GM12878 (cell line): Measurements from ENCODE around the gene CWC25. TPM values are rescaled to one million over a fixed set of nuclear protein-coding genes. Genes with fewer than 3 reads are reported as not detected.
A peak's percentile ranks its signal among the peaks of the same experiment; 100 is the strongest.

ENCODE experiments used
- CBX5 ChIP-seq: sonication (generic); IDR thresholded peaks from 2 replicates; pipeline ENCODE4 v1.6.1; 2016; ENCODE audit warnings: low read depth, moderate library complexity, mild to moderate bottlenecking, inconsistent platforms
- CREB1 ChIP-seq: IDR thresholded peaks from 2 replicates; pipeline ENCODE4 v1.6.1; 2012; ENCODE audit warnings: low read depth, mild to moderate bottlenecking, inconsistent platforms
- DPF2 ChIP-seq: fragments of 450-650 bp; IDR thresholded peaks from 2 replicates; pipeline ENCODE4 v1.6.1; 2017; ENCODE audit warnings: mild to moderate bottlenecking
- E2F4 ChIP-seq: IDR thresholded peaks from 2 replicates; pipeline ENCODE4 v1.6.1; 2012; ENCODE audit warnings: low read depth, low read length, improper control_type of control experiment
- ESRRA ChIP-seq: IDR thresholded peaks from 2 replicates; pipeline ENCODE4 v1.6.1; 2012; ENCODE audit warnings: mild to moderate bottlenecking, low read length, improper control_type of control experiment
- HDGF ChIP-seq: fragments of 450-650 bp; IDR thresholded peaks from 2 replicates; pipeline ENCODE4 v1.6.1; 2016; ENCODE audit warnings: antibody characterized with exemption
- JUNB ChIP-seq: IDR thresholded peaks from 2 replicates; pipeline ENCODE4 v1.6.1; 2016; ENCODE audit warnings: antibody characterized with exemption, mild to moderate bottlenecking
- JUND ChIP-seq: IDR thresholded peaks from 2 replicates; pipeline ENCODE4 v1.6.1; 2012; ENCODE audit warnings: low read depth, mild to moderate bottlenecking, low read length, improper control_type of control experiment, moderate library complexity
- KDM1A ChIP-seq: fragments of 200-600 bp; sonication (generic); IDR thresholded peaks from 2 replicates; pipeline ENCODE4 v1.6.1; 2016; ENCODE audit warnings: borderline replicate concordance
- NR2C1 ChIP-seq: fragments of 450-650 bp; IDR thresholded peaks from 2 replicates; pipeline ENCODE4 v1.6.1; 2017; ENCODE audit warnings: antibody characterized with exemption, mild to moderate bottlenecking, moderate library complexity
- NR2C2 ChIP-seq: IDR thresholded peaks from 2 replicates; pipeline ENCODE4 v1.6.1; 2011; ENCODE audit warnings: borderline replicate concordance, low read depth; ENCODE audit not compliant: control insufficient read depth, insufficient read length
- POU2F2 ChIP-seq: IDR thresholded peaks from 3 replicates; pipeline ENCODE4 v1.6.1; 2011; ENCODE audit warnings: low read depth, mild to moderate bottlenecking, low read length, borderline replicate concordance
- PRDM15 ChIP-seq: fragments of 450-650 bp; formaldehyde crosslinking; IDR thresholded peaks from 2 replicates; pipeline ENCODE4 v1.4.0; 2020; ENCODE audit warnings: mild to moderate bottlenecking, moderate library complexity
- RUNX3 ChIP-seq: IDR thresholded peaks from 2 replicates; pipeline ENCODE4 v1.6.1; 2012; ENCODE audit warnings: low read length, inconsistent platforms
- SKIL ChIP-seq: fragments of 450-650 bp; IDR thresholded peaks from 2 replicates; pipeline ENCODE4 v1.6.1; 2017; ENCODE audit warnings: mild to moderate bottlenecking, low read depth, inconsistent platforms; ENCODE audit not compliant: poor library complexity, severe bottlenecking
- SMAD5 ChIP-seq: IDR thresholded peaks from 2 replicates; pipeline ENCODE4 v1.6.1; 2016; ENCODE audit warnings: antibody characterized with exemption, low read depth
- SREBF2 ChIP-seq: IDR thresholded peaks from 2 replicates; pipeline ENCODE4 v1.6.1; 2012; ENCODE audit warnings: mild to moderate bottlenecking, low read length
- STAT3 ChIP-seq: IDR thresholded peaks from 2 replicates; pipeline ENCODE4 v1.6.1; 2011; ENCODE audit warnings: low read depth, low read length, improper control_type of control experiment
- SUZ12 ChIP-seq: fragments of 200-600 bp; sonication (generic); IDR thresholded peaks from one replicate; pipeline ENCODE4 v1.6.1; 2018; ENCODE audit warnings: antibody characterized with exemption, mild to moderate bottlenecking; ENCODE audit not compliant: unreplicated experiment
- TBL1XR1 ChIP-seq: IDR thresholded peaks from 2 replicates; pipeline ENCODE4 v1.6.1; 2012; ENCODE audit warnings: low read depth, low read length, improper control_type of control experiment
- TCF12 ChIP-seq: IDR thresholded peaks from 2 replicates; pipeline ENCODE4 v1.6.1; 2011; ENCODE audit warnings: low read depth, mild to moderate bottlenecking, low read length
- TCF3 ChIP-seq: IDR thresholded peaks from 2 replicates; pipeline ENCODE4 v1.6.1; 2012; ENCODE audit warnings: low read depth, mild to moderate bottlenecking, low read length, borderline replicate concordance; ENCODE audit not compliant: insufficient read depth
- YY1 ChIP-seq: IDR thresholded peaks from 2 replicates; pipeline ENCODE4 v1.6.1; 2011; ENCODE audit warnings: low read depth, mild to moderate bottlenecking, low read length
- ZNF207 ChIP-seq: fragments of 450-650 bp; IDR thresholded peaks from 2 replicates; pipeline ENCODE4 v1.6.1; 2014; ENCODE audit warnings: antibody characterized with exemption, mild to moderate bottlenecking, borderline replicate concordance
- ZNF24 ChIP-seq: fragments of 450-650 bp; IDR thresholded peaks from 2 replicates; pipeline ENCODE4 v1.6.1; 2017; ENCODE audit warnings: antibody characterized with exemption, mild to moderate bottlenecking
- ZNF622 ChIP-seq: fragments of 450-650 bp; IDR thresholded peaks from 2 replicates; pipeline ENCODE4 v1.6.1; 2017; ENCODE audit warnings: mild to moderate bottlenecking, inconsistent platforms
- polyA plus RNA-seq, 11 experiments: library from polyadenylated mRNA; depleted of rRNA in 4 of 11; unstranded in 6 of 11; stranded (reverse) in 5 of 11; fragments of >200 nt; fragmentation: Nextera tagmentation in 4 of 11; fragmentation: Illumina TruSeq in 1 of 11; extraction: Ambion mirVana in 4 of 11; extraction: Trizol in 1 of 11; gene quantifications; 1 replicate in 1 of 11; 2 replicates in 10 of 11; pipeline versions ENCODE4 v1.2.1 to v1.2.3, GENCODE V29; 2011 to 2016; ENCODE audit warnings: inconsistent platforms in 2 of 11, missing spikeins in 2 of 11, low read depth in 1 of 11
- total RNA-seq, 4 experiments: library from RNA; depleted of rRNA in 3 of 4; stranded (reverse); fragments of >200 nt in 3 of 4; fragmentation: Illumina TruSeq in 1 of 4; extraction: Trizol in 1 of 4; gene quantifications; 2 replicates each; pipeline versions ENCODE4 v1.2.1 to v1.2.3, GENCODE V29; 2013 to 2021

CWC25 gene
- total and polyA plus RNA-seq, 10 of the 15 experiments (the other 5 are each of a cell fraction or from before 2014, with no cell fraction given) = 14.7 to 29.7 (median 22.9) TPM

- TF ChIP-seq PRDM15 (CRISPR knock-in tag) (no peak), ZNF207 (peak; percentile 99), POU2F2 (peak; percentile 78; the same call in 2 of the 3 replicates), TBL1XR1 (peak; percentile 75; the same call in 1 of the 2 replicates), YY1 (peak; percentile 79), ZNF622 (no peak), NR2C2 (no peak), TCF3 (no peak), STAT3 (no peak), ZNF24 (no peak), SMAD5 (peak; percentile 90), SUZ12 (no peak), DPF2 (no peak), SKIL (no peak), CREB1 (peak; percentile 100), RUNX3 (peak; percentile 75), E2F4 (no peak), KDM1A (no peak), NR2C1 (peak; percentile 91), ESRRA (peak; percentile 74; the same call in 1 of the 2 replicates), JUNB (no peak), SREBF2 (no peak), TCF12 (peak; percentile 68; the same call in 1 of the 2 replicates), CBX5 (no peak), HDGF (no peak; the same call in 1 of the 2 replicates), JUND (no peak)
Measured at GRCh38 chr17:38824899-38825761, at the start of gene CWC25 (continued).
